Gastroesophageal sphincter (tissue), 3 donors: ENCODE measurements around the gene MED29.
A peak's percentile ranks its signal among the peaks of the same experiment; 100 is the strongest.

Experiments
- CTCF ChIP-seq, 4 experiments: fragments of 200-600 bp in 2 of 4; fragments of 450-650 bp in 2 of 4; sonication (generic) in 1 of 4; IDR thresholded peaks; one replicate each; pipeline ENCODE4 v1.5.1; 2017 to 2019; ENCODE audit warnings: antibody characterized with exemption in 4 of 4, mild to moderate bottlenecking in 2 of 4, moderate library complexity in 2 of 4
- POLR2A ChIP-seq, 2 donors: fragments of 450-650 bp; IDR thresholded peaks; one replicate each; pipeline ENCODE4 v1.6.1; 2017; ENCODE audit warnings: antibody characterized with exemption in 2 of 2, mild to moderate bottlenecking in 2 of 2, moderate library complexity in 1 of 2

GRCh38 chr19:39411832-39412099, 20.6 kb downstream of the MED29 start:
- TF ChIP-seq CTCF (IDR thresholded peaks at IDR 0.05) (peak in 3 of 4 experiments; percentile 95 to 98 (median 98)), POLR2A (IDR thresholded peaks at IDR 0.05) (no peak)
